Ammon's horn (tissue), 1 donor: Measurements from ENCODE around the gene ATG2B.

Experiments
- DNase-seq: peaks from one replicate; pipeline ENCODE4 v3.0.0-alpha.2; 2016; ENCODE audit warnings: low spot score

Gene ATG2B, protein sequence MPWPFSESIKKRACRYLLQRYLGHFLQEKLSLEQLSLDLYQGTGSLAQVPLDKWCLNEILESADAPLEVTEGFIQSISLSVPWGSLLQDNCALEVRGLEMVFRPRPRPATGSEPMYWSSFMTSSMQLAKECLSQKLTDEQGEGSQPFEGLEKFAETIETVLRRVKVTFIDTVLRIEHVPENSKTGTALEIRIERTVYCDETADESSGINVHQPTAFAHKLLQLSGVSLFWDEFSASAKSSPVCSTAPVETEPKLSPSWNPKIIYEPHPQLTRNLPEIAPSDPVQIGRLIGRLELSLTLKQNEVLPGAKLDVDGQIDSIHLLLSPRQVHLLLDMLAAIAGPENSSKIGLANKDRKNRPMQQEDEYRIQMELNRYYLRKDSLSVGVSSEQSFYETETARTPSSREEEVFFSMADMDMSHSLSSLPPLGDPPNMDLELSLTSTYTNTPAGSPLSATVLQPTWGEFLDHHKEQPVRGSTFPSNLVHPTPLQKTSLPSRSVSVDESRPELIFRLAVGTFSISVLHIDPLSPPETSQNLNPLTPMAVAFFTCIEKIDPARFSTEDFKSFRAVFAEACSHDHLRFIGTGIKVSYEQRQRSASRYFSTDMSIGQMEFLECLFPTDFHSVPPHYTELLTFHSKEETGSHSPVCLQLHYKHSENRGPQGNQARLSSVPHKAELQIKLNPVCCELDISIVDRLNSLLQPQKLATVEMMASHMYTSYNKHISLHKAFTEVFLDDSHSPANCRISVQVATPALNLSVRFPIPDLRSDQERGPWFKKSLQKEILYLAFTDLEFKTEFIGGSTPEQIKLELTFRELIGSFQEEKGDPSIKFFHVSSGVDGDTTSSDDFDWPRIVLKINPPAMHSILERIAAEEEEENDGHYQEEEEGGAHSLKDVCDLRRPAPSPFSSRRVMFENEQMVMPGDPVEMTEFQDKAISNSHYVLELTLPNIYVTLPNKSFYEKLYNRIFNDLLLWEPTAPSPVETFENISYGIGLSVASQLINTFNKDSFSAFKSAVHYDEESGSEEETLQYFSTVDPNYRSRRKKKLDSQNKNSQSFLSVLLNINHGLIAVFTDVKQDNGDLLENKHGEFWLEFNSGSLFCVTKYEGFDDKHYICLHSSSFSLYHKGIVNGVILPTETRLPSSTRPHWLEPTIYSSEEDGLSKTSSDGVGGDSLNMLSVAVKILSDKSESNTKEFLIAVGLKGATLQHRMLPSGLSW (N-terminal part only)

GRCh38 chr14:96362965-96363750, at the start of gene ATG2B, which contains the start of gene GSKIP:
TSS of gene ATG2B (minus strand) at chr14:96363341. CDS start at chr14:96362976, 365 bp downstream.
TSS of gene GSKIP (plus strand) at chr14:96363526. CDS start at chr14:96382248, 18,722 bp downstream.
- DNase-seq: peak; percentile 94

GRCh38 chr14:96410119-96410518, 47.0 kb upstream of the ATG2B start:
- DNase-seq: no peak

DNA sequence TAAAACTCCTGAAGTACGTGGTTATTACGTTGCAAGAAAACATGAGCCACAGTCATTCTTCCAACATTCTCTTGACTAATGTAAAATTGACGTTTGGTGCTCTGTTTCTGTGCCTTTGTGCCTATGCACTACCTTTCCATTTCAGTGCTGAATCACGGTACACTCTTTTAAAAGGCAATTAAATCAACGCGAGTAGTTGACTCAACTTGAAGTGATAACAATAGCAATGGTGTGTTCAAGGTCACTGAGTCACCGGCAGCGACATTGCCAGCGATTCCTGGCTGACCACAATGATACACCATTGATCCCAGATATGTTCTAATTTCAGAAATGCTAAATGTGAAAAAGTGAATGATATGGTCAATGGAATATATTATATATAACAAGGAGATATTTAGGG, 46.6 kb upstream of the ATG2B start:
- DNase-seq: no peak

- no peak for DNase-seq
Measured at GRCh38 chr14:96408608-96409007, 45.5 kb upstream of the ATG2B start.

- DNase-seq: no peak
Measured at GRCh38 chr14:96407935-96408570, 44.9 kb upstream of the ATG2B start.

- no peak for DNase-seq
Measured at GRCh38 chr14:96405677-96406076, 42.5 kb upstream of the ATG2B start.

DNA sequence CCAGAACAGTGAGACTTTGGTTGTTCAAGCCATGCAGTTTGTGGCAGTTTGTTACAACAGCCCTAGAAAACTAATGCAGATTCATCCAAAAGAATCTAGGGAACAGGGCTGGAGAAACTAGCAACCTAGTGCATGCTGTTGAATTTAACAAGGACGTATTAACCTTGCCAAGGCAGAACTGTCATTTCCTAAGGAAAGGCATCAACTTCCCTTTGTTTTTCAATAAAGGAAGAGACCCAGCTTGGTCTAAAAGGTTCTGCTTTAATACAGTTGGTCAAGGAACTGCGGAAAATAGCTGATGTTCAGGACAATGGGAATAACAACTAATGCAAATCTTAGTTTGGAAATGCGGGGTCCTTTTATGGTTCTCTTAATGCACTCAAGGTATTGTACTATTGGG, 40.3 kb upstream of the ATG2B start:
- no peak for DNase-seq

DNA sequence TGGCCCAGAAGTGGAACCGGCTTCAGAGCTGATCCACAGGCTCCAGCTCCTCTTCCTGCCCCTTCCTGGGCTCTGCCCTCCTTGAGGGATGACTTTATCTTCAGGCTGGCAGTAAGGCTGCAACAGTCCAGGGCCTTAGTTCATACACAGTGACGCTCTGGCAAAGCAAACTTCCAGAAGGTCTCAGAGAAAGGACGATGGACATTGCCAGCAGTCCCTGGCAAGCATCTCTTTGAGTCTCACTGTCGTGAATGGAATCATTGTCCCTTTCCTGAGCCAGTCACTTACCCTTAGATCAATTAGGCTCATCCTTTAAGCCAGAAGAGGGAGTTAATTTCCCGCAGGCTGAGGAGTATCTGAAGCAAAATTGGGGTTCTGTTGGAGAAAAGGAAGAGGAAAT, 37.4 kb upstream of the ATG2B start:
- peak; percentile 87 for DNase-seq

- no peak for DNase-seq
Measured at GRCh38 chr14:96399405-96399804, 36.3 kb upstream of the ATG2B start.

DNA sequence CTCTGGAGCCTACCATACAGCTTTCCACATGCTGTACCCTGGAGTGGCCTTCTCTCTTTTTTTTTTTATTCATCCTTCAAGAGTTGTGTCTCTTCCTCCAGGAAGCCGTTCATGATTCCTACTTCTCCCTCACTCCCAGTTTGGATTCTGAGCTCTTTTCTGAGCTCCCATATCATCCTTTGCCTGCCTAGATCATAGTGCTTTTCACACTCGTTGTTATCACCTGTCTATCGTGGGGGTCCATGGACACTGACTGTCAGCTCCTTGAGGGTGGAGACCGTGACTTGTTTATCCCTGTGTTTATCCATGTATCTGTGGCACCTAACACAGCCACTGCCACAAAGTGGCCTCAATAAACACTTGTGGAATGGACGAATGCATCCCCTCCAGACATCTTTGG, 35.8 kb upstream of the ATG2B start:
- DNase-seq: no peak

DNA sequence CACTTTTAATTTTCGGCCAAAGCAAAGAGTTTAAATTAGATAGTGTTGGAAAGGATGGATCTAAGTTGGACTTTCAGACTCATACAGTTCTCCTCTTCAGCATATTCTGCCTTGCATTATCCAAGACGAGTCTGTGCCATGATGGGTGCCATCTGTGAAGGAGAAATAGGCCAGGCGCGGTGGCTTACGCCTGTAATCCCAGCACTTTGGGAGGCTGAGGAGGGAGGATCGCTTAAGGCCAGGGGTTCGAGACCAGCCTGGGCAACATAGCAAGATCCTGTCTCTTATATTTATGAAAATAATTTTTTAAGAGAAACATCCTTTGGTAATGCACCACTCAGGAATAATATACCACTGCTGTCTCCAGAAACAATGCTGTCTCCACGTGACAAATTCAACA, 35.3 kb upstream of the ATG2B start:
- no peak for DNase-seq

- no peak for DNase-seq
Measured at GRCh38 chr14:96394047-96394815, 31.1 kb upstream of the ATG2B start.

GRCh38 chr14:96393071-96393691, 30.0 kb upstream of the ATG2B start:
- no peak for DNase-seq

DNA sequence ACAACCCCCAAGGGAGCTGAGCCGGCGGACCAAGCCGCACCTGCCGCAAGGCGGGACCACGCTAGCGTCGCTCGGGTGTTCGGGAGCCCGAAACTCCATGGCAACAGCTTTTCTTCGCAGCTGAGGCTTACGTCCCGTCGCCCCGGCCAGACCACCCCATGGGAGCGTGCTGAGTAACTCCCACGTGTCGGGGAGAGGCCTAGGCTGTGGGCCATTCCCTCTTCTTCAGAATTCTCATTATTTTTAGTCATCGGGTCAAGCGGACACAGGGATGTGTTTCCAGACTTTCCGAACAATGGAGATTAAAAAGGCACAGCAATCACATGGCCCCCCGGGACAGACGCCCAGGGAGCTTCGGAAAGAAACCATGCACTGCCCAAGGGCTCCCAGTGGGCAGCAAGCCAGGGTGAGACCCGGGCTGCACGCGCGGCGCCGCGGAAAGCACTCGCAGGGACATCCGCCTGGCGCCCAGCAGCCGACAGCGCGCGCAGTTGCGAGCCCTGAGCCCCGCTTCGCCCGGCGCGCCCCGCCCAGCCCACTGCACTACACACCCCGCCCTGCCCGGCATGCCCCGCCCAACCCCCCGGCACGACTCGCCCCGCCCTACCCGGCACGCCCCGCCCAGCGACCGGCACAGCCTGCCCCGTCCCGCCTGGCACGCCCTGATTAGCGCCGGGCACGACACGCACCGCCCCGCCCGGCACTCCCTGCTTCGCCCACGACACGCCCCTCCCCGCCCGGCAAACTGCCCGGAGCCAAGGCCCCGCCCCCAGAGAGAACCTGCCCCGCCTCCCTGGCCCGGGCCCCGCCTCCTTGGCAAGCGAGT, 28.4 kb upstream of the ATG2B start:
- peak; percentile 99 for DNase-seq

DNA sequence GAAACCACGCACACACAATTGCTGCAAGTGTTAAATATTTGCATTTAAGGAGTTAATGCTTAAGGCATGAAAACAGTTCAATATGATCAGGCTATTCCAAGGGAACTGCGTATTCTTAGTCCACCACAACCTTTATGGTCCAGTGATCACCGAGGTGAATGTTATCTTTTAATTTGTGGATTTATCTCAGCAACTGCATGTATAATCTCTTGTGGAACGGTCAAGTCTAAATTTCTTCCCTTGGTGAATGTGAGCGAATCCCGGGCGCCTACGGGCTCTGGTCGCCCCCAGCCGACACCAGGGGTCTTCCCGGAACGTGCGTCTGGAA, 27.8 kb upstream of the ATG2B start:
- DNase-seq: no peak

DNA sequence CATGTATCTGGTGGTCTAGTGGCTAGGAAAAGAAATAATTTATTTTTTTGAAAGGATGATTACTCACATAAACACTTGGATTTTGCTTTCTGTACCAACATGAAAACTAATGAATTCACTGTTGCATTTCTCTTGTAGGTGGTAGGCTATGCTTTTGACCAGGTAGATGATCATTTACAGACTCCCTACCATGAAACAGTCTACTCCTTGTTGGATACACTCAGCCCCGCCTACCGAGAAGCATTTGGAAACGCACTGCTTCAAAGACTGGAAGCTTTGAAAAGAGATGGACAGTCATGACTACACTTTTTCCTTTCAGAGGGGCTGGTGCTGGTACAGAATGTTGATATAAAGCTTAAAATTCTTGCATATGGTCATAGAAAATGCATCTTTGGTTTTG, 22.2 kb upstream of the ATG2B start:
- no peak for DNase-seq

- DNase-seq: no peak
Measured at GRCh38 chr14:96384740-96385139, 21.6 kb upstream of the ATG2B start.

DNA sequence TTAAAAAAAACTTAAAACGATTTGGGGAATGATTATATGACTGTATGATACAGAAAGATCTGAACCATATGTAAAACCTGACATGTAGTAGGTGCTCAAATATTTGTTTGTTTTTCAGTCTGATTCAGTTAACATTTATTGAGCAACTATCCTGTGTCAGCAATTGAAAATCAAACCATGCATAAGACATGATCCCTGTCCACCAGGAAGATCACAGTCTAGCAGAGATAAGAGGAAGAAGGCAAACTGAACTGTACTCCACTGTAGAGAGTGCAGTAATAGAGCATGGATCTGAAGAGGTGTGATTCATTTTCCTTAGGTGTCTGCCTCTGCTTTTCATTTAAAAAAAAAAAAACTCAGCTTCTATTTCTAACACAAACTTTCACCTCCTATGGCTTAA, 20.9 kb upstream of the ATG2B start:
- no peak for DNase-seq

- no peak for DNase-seq
Measured at GRCh38 chr14:96383445-96383844, 20.3 kb upstream of the ATG2B start.
